AG04449 (cell line): ENCODE data around the gene DOCK7.

ENCODE experiments used
- CTCF ChIA-PET: fragments of 350-600 bp; formaldehyde crosslinking; extraction: SDS; loops from one replicate; lab custom pipeline; 2021; ENCODE audit warnings: antibody characterized with exemption; lab: Yijun Ruan, JAX
- POLR2A ChIA-PET: fragments of 400-600, 350-600 bp; formaldehyde crosslinking; extraction: SDS; loops from one replicate; lab custom pipeline; 2020; ENCODE audit warnings: antibody characterized with exemption, inconsistent platforms; lab: Yijun Ruan, JAX
- DNase-seq: peaks from one replicate; pipeline ENCODE4 v3.0.0-alpha.2; 2010; ENCODE audit warnings: low read depth, low spot score
- H3K4me3 ChIP-seq: 2 replicates; pipeline ENCODE4 v1.5.1; 2011; ENCODE audit warnings: low read depth, mild to moderate bottlenecking, control low read depth, low read length
- TF ChIP-seq, protein P1 (sequence below): IDR thresholded peaks from one replicate; pipeline ENCODE4 v1.5.1; 2011; ENCODE audit warnings: mild to moderate bottlenecking, moderate library complexity, low read length, control low read depth, inconsistent platforms; ENCODE audit not compliant: insufficient read depth; ENCODE audit errors: missing control alignments

Gene DOCK7

DNA sequence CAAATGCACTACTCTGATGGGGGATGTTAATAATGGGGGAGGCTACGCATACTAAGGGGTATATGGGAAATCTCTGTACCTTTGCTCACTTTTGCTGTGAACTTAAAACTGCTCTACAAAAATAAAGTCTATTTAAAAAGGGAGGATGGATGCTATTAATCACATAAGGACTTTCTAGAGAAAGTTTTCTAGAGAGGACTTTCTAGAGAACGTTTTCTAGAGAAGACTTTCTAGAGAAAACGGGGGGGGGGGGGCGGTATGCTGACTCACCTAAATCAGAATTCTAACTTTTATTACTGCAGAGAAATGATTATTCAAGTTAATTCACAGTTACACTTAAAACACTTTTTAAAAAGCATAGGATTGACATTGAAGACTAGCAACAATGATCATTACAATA is 175.2 kb downstream of the DOCK7 start:
- ChIA-PET POLR2A (no interaction called here), CTCF (interaction anchor here (1.3 to 6.3 kb wide), 3 partner anchors 10 to 233 kb away, joined by 4 to 36 read pairs (median 5); no protein-coding TSS in a partner anchor)
- DNase-seq, result no peak
- no peak overlapping the region for H3K4me3 ChIP-seq
- TF ChIP-seq, protein P1, sequence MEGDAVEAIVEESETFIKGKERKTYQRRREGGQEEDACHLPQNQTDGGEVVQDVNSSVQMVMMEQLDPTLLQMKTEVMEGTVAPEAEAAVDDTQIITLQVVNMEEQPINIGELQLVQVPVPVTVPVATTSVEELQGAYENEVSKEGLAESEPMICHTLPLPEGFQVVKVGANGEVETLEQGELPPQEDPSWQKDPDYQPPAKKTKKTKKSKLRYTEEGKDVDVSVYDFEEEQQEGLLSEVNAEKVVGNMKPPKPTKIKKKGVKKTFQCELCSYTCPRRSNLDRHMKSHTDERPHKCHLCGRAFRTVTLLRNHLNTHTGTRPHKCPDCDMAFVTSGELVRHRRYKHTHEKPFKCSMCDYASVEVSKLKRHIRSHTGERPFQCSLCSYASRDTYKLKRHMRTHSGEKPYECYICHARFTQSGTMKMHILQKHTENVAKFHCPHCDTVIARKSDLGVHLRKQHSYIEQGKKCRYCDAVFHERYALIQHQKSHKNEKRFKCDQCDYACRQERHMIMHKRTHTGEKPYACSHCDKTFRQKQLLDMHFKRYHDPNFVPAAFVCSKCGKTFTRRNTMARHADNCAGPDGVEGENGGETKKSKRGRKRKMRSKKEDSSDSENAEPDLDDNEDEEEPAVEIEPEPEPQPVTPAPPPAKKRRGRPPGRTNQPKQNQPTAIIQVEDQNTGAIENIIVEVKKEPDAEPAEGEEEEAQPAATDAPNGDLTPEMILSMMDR, result no peak

GRCh38 chr1:62509028-62509427 is 179.2 kb downstream of the DOCK7 start:
- ChIA-PET CTCF (interaction anchor here (1.0 to 6.7 kb wide), 13 partner anchors 8 to 242 kb away, joined by 3 to 166 read pairs (median 11); no protein-coding TSS in a partner anchor), POLR2A (no interaction called here)
- TF ChIP-seq, protein P1, result no peak

GRCh38 chr1:62508187-62508758 is 179.9 kb downstream of the DOCK7 start:
- H3K4me3 ChIP-seq, result no peak overlapping the region
- ChIA-PET POLR2A (no interaction called here), CTCF (interaction anchor here (0.7 to 6.7 kb wide), 31 partner anchors 9 to 262 kb away, joined by 3 to 166 read pairs (median 5); no protein-coding TSS in a partner anchor)
- TF ChIP-seq, protein P1, result peak; percentile 53
- DNase-seq, result peak; percentile 5

More at GRCh38 chr1:62509028-62509427, 179.2 kb downstream of the DOCK7 start:
- no peak for DNase-seq
- H3K4me3 ChIP-seq, result no peak overlapping the region

DNA sequence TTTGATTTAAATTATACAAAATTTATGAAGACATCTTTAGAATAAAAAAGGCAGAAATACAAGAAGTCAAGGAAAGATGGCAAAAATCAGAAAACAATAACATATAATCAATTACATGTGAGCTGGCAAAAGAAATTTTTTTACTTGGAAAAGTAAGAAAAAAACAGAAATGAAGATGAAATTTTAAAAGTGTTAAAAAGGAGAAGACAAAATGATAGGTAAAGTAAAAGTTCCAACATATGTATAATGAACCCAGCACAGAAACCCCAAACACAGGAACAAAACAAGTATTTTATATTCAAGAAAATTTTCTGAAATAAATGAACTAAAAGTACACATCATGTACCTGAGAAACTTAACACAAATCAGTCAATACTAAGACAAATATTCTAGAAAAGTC is 188.0 kb downstream of the DOCK7 start:
- ChIA-PET POLR2A (no interaction called here), CTCF (interaction anchor here (1.3 to 4.7 kb wide), 5 partner anchors 7 to 246 kb away, joined by 3 to 27 read pairs (median 12); no protein-coding TSS in a partner anchor)
- H3K4me3 ChIP-seq, result no peak overlapping the region
- TF ChIP-seq, protein P1, result no peak
- DNase-seq, result no peak

DNA sequence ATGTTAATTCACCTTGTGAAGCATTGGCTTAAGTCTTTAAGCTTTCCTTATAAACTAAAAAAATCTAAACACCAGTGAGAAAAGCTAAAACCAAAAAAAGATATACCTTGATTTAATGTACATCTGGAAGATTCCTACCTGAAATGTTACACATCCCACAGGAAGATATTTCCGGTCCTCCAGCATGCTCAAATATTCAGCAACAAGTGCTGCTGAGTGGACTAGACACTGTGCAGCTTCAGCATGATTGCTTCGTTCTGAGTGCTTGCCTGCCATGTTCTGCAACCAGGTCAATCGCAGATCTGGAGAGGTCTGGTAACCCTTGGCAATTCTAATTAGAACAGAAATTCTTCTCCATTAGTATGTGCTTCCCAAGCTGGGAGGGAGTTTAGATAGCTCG is 194.0 kb downstream of the DOCK7 start:
- no peak for DNase-seq
- ChIA-PET POLR2A (no interaction called here), CTCF (no interaction called here)
- TF ChIP-seq, protein P1, result no peak
- H3K4me3 ChIP-seq, result no peak overlapping the region

DNA sequence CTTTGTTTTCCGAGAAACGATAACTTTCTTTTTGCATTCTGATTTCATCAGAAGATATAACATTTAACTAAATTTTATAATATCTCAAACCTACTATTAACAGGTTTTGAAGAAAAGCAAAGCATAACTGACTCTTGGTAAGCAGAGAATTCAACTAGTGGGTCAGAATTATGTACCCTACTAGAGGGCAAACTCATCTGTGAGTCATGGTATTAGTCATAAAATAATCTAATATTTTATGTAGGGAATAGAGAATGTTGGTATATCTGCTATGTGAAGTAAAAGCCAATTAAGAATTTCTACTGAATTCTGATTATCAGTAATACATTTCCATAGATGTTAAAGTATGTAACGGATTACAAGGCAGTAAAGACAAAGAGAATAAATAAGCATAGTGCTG is 194.5 kb downstream of the DOCK7 start:
- no peak for DNase-seq
- CTCF ChIA-PET, result no interaction called here
- no peak overlapping the region for H3K4me3 ChIP-seq
- POLR2A ChIA-PET, result no interaction called here
- TF ChIP-seq, protein P1, result no peak
